Measurements from ENCODE around the gene ZFP62. TPM values are rescaled to one million over a fixed set of nuclear protein-coding genes. Genes with fewer than 3 reads are reported as not detected.

Gene ZFP62
- total RNA-seq, 1 donor from 2014 or later, result 20.1 TPM

- DNase-seq (ENCODE audit: low read depth), result no peak
These were observed 49.4 kb downstream of the ZFP62 start for GRCh38 chr5:180811623-180812124.

GRCh38 chr5:180810959-180811622 is 50.0 kb downstream of the ZFP62 start:
- no peak for DNase-seq (ENCODE audit: low read depth)

- peak; percentile 95 for DNase-seq (ENCODE audit: low read depth)
These were observed 50.7 kb downstream of the ZFP62 start for GRCh38 chr5:180810210-180810958.

GRCh38 chr5:180809403-180810209 is 51.5 kb downstream of the ZFP62 start:
- peak; percentile 93 for DNase-seq (ENCODE audit: low read depth)

- no peak for DNase-seq (ENCODE audit: low read depth)
These were observed 52.5 kb downstream of the ZFP62 start for GRCh38 chr5:180808461-180809000.

- DNase-seq (ENCODE audit: low read depth), result no peak
These were observed 53.2 kb downstream of the ZFP62 start for GRCh38 chr5:180807654-180808414.

- no peak for DNase-seq (ENCODE audit: low read depth)
These were observed 54.0 kb downstream of the ZFP62 start for GRCh38 chr5:180807046-180807445.

GRCh38 chr5:180806351-180807011 is 54.6 kb downstream of the ZFP62 start:
- DNase-seq (ENCODE audit: low read depth), result no peak

GRCh38 chr5:180804129-180804618 is 56.9 kb downstream of the ZFP62 start:
- DNase-seq (ENCODE audit: low read depth), result no peak

GRCh38 chr5:180803181-180804128 is 57.6 kb downstream of the ZFP62 start:
- peak; percentile 67 for DNase-seq (ENCODE audit: low read depth)

- DNase-seq (ENCODE audit: low read depth), result peak; percentile 84
These were observed 58.5 kb downstream of the ZFP62 start, which contains the start of gene MGAT1 for GRCh38 chr5:180802325-180803180. Gene MGAT1, minus strand, starts transcription at chr5:180802806. Its CDS starts 9,835 bp downstream, at chr5:180792971.

GRCh38 chr5:180801596-180802324 is 59.3 kb downstream of the ZFP62 start:
- no peak for DNase-seq (ENCODE audit: low read depth)

GRCh38 chr5:180799902-180800801 is 60.9 kb downstream of the ZFP62 start:
- DNase-seq (ENCODE audit: low read depth), result peak; percentile 90

- no peak for DNase-seq (ENCODE audit: low read depth)
These were observed 61.9 kb downstream of the ZFP62 start for GRCh38 chr5:180799194-180799593.

GRCh38 chr5:180798193-180798592 is 62.9 kb downstream of the ZFP62 start:
- no peak for DNase-seq (ENCODE audit: low read depth)
